IMR-90 (cell line): ENCODE results near the gene PCED1B. TPM values are rescaled to one million over a fixed set of nuclear protein-coding genes. Genes with fewer than 3 reads are reported as not detected.

Source experiments
- ATAC-seq: fragments of 200-7000 bp; cut with Tn5 transposase; 2 replicates; pipeline ENCODE4 v1.9.1; 2020; ENCODE audit warnings: low read depth, mild to moderate bottlenecking, moderate library complexity
- BruUV-seq: library from RNA; stranded (reverse); fragments of 400-500 nt; replicated peaks from 2 replicates; lab custom pipeline; 2021; lab: Mats Ljungman, UMichigan
- CTCF ChIA-PET: fragments of 300-600 bp; formaldehyde crosslinking; extraction: SDS; loops from one replicate; lab custom pipeline; 2021; ENCODE audit warnings: antibody characterized with exemption; lab: Yijun Ruan, JAX
- POLR2A ChIA-PET: fragments of 300-600 bp; sonication (Branson Sonifier 250); formaldehyde crosslinking; loops from one replicate; lab custom pipeline; 2022; ENCODE audit warnings: antibody characterized with exemption; ENCODE audit not compliant: unreplicated experiment; lab: Charles Lee
- DNase-seq: peaks from one replicate; pipeline ENCODE4 v3.0.0; 2013
- H2AFZ ChIP-seq: replicated peaks from 2 replicates; pipeline ENCODE3; 2013; ENCODE audit warnings: low read length, mild to moderate bottlenecking; ENCODE audit not compliant: poor library complexity
- H2AK5ac ChIP-seq: 2 replicates; pipeline ENCODE4 v1.6.1; 2013; ENCODE audit warnings: low read depth, low read length, inconsistent platforms
- H2AK9ac ChIP-seq: replicated peaks from 2 replicates; pipeline ENCODE3; 2013; ENCODE audit warnings: mild to moderate bottlenecking, low read depth, low read length, moderate library complexity; ENCODE audit not compliant: poor library complexity
- H2BK120ac ChIP-seq: 2 replicates; pipeline ENCODE4 v1.6.1; 2013; ENCODE audit warnings: low read depth, low read length, inconsistent platforms
- H2BK15ac ChIP-seq: 3 replicates; pipeline ENCODE4 v1.6.1; 2013; ENCODE audit warnings: low read depth, low read length, inconsistent platforms
- H2BK20ac ChIP-seq: 2 replicates; pipeline ENCODE4 v1.6.1; 2013; ENCODE audit warnings: low read depth, mild to moderate bottlenecking, inconsistent platforms, low read length, moderate library complexity
- H2BK5ac ChIP-seq: 2 replicates; pipeline ENCODE4 v1.6.1; 2013; ENCODE audit warnings: mild to moderate bottlenecking, low read depth, low read length, inconsistent platforms; ENCODE audit not compliant: poor library complexity, severe bottlenecking
- H3K14ac ChIP-seq: replicated peaks from 2 replicates; pipeline ENCODE4 v1.6.1; 2013; ENCODE audit warnings: low read depth, low read length, inconsistent platforms
- H3K18ac ChIP-seq: 2 replicates; pipeline ENCODE4 v1.6.1; 2013; ENCODE audit warnings: low read depth, low read length, control low read depth
- H3K23ac ChIP-seq: 2 replicates; pipeline ENCODE4 v1.6.1; 2013; ENCODE audit warnings: low read depth, low read length, inconsistent platforms
- H3K27ac ChIP-seq: 2 replicates; pipeline ENCODE4 v1.5.1; 2013; ENCODE audit warnings: mild to moderate bottlenecking, control low read depth, low read length; ENCODE audit not compliant: insufficient read depth
- H3K27me3 ChIP-seq: 2 replicates; pipeline ENCODE4 v1.6.1; 2013; ENCODE audit warnings: low read length; ENCODE audit not compliant: control insufficient read depth, insufficient read depth
- H3K36me3 ChIP-seq: 2 replicates; pipeline ENCODE4 v1.6.1; 2013; ENCODE audit warnings: low read length, mixed read lengths; ENCODE audit not compliant: control insufficient read depth, insufficient read depth
- H3K4ac ChIP-seq: 2 replicates; pipeline ENCODE4 v1.6.1; 2013; ENCODE audit warnings: low read depth, low read length, inconsistent platforms
- H3K4me1 ChIP-seq: 2 replicates; pipeline ENCODE4 v1.6.1; 2013; ENCODE audit warnings: low read length, mixed read lengths; ENCODE audit not compliant: control insufficient read depth, insufficient read depth
- H3K4me2 ChIP-seq: 2 replicates; pipeline ENCODE4 v1.6.1; 2013; ENCODE audit warnings: low read depth, mild to moderate bottlenecking, control low read depth, low read length, moderate library complexity
- H3K4me3 ChIP-seq: 2 replicates; pipeline ENCODE4 v1.5.1; 2013; ENCODE audit warnings: low read depth, mild to moderate bottlenecking, control low read depth, low read length, moderate library complexity; ENCODE audit not compliant: insufficient read depth
- H3K56ac ChIP-seq: 2 replicates; pipeline ENCODE4 v1.6.1; 2013; ENCODE audit warnings: low read length, inconsistent platforms; ENCODE audit not compliant: insufficient read depth; ENCODE audit errors: extremely low read depth
- H3K79me1 ChIP-seq, 2 experiments: 2 replicates each; pipeline ENCODE4 v1.6.1; 2013; ENCODE audit warnings: low read length in 2 of 2, inconsistent platforms in 1 of 2, low read depth in 1 of 2
- H3K9ac ChIP-seq: 2 replicates; pipeline ENCODE4 v1.6.1; 2013; ENCODE audit warnings: low read depth, low read length, control low read depth
- H3K9me1 ChIP-seq: 2 replicates; pipeline ENCODE4 v1.6.1; 2013; ENCODE audit warnings: low read length, inconsistent platforms; ENCODE audit not compliant: insufficient read depth
- H3K9me3 ChIP-seq: 2 replicates; pipeline ENCODE4 v1.6.1; 2013; ENCODE audit warnings: low read length; ENCODE audit not compliant: control insufficient read depth, insufficient read depth
- H4K20me1 ChIP-seq: 2 replicates; pipeline ENCODE4 v1.6.1; 2013; ENCODE audit warnings: low read length, inconsistent platforms; ENCODE audit not compliant: insufficient read depth
- H4K5ac ChIP-seq: 2 replicates; pipeline ENCODE4 v1.6.1; 2013; ENCODE audit warnings: mild to moderate bottlenecking, low read depth, low read length, control low read depth
- H4K8ac ChIP-seq, 2 experiments: 2 replicates each; pipeline ENCODE4 v1.6.1; 2013; ENCODE audit warnings: low read depth in 2 of 2, low read length in 2 of 2, control low read depth in 1 of 2, inconsistent platforms in 1 of 2
- H4K91ac ChIP-seq: 2 replicates; pipeline ENCODE4 v1.6.1; 2013; ENCODE audit warnings: low read depth, low read length, inconsistent platforms; ENCODE audit not compliant: insufficient read depth
- BHLHE40 ChIP-seq: fragments of 150-350 bp; IDR thresholded peaks from 2 replicates; pipeline ENCODE4 v1.6.1; 2016; ENCODE audit warnings: mild to moderate bottlenecking, low read depth, low read length
- CEBPB ChIP-seq: IDR thresholded peaks from 2 replicates; pipeline ENCODE4 v1.6.1; 2012; ENCODE audit warnings: low read depth, low read length, improper control_type of control experiment
- CHD1 ChIP-seq: IDR thresholded peaks from 2 replicates; pipeline ENCODE4 v1.6.1; 2012; ENCODE audit warnings: low read depth, low read length, improper control_type of control experiment
- FOS ChIP-seq: fragments of 150-350 bp; IDR thresholded peaks from 2 replicates; pipeline ENCODE4 v1.6.1; 2016; ENCODE audit warnings: low read depth, low read length
- MAFK ChIP-seq: IDR thresholded peaks from 2 replicates; pipeline ENCODE4 v1.6.1; 2012; ENCODE audit warnings: low read depth, low read length, improper control_type of control experiment
- MAZ ChIP-seq: IDR thresholded peaks from 2 replicates; pipeline ENCODE4 v1.6.1; 2012; ENCODE audit warnings: low read depth, mild to moderate bottlenecking, low read length, improper control_type of control experiment, moderate library complexity, borderline replicate concordance
- MXI1 ChIP-seq: IDR thresholded peaks from 2 replicates; pipeline ENCODE4 v1.6.1; 2012; ENCODE audit warnings: low read depth, mild to moderate bottlenecking, low read length, moderate library complexity, borderline replicate concordance
- NFE2L2 ChIP-seq: fragments of 150-350 bp; IDR thresholded peaks from 2 replicates; pipeline ENCODE4 v1.6.1; 2016; ENCODE audit warnings: low read depth, mild to moderate bottlenecking, low read length
- POLR2A ChIP-seq: IDR thresholded peaks from 2 replicates; pipeline ENCODE4 v1.6.1; 2012; ENCODE audit warnings: mild to moderate bottlenecking, low read depth, low read length
- RFX5 ChIP-seq: IDR thresholded peaks from 2 replicates; pipeline ENCODE4 v1.8.0; 2012; ENCODE audit warnings: low read depth, mild to moderate bottlenecking, low read length, moderate library complexity
- SMC3 ChIP-seq: fragments of 150-350 bp; IDR thresholded peaks from 2 replicates; pipeline ENCODE4 v1.6.1; 2016; ENCODE audit warnings: low read depth, mild to moderate bottlenecking, antibody characterized with exemption, low read length, moderate library complexity
- whole genome bisulfite sequencing, 2 experiments: methylation state at CpG; one replicate each; pipeline versions ENCODE4 v1.1.5 to v1.1.7; 2013; ENCODE audit warnings: missing lambda C conversion rate in 2 of 2; ENCODE audit not compliant: insufficient read length in 1 of 2; ENCODE audit errors: extremely low coverage in 2 of 2; 5-methylcytosine and 5-hydroxymethylcytosine counted together
- dilution Hi-C: fragments of 300-500 bp; cut with HindIII; formaldehyde crosslinking; loops from one replicate; pipeline ENCODE4 v1.14.3; 2018; ENCODE audit warnings: low sequenced_read_pairs; ENCODE audit not compliant: unreplicated experiment
- in situ Hi-C: fragments of 300-500 bp; cut with MboI; formaldehyde crosslinking; loops from 3 replicates; pipeline ENCODE4 v1.14.3; 2019; ENCODE audit warnings: low sequenced_read_pairs, inconsistent platforms, mixed read lengths
- intact Hi-C: fragments of 100-400 bp; cut with micrococcal nuclease; formaldehyde crosslinking; loops from 2 replicates; pipeline ENCODE4 v1.10.0; 2022
- polyA plus RNA-seq, 3 experiments: library from polyadenylated mRNA; depleted of rRNA; stranded (reverse); fragments of >200 nt; gene quantifications; 2 replicates each; pipeline ENCODE4 v1.2.3, GENCODE V29; 2012; ENCODE audit warnings: low replicate concordance in 1 of 3
- total RNA-seq: library from RNA; depleted of rRNA; stranded (reverse); fragments of >200 nt; gene quantifications from 2 replicates; pipeline ENCODE4 v1.2.3, GENCODE V29; 2012
- TF ChIP-seq, protein P1 (sequence below): fragments of 150-350 bp; IDR thresholded peaks from 2 replicates; pipeline ENCODE4 v1.6.1; 2016; ENCODE audit warnings: low read depth, mild to moderate bottlenecking, low read length, moderate library complexity, borderline replicate concordance
- TF ChIP-seq, protein P2 (sequence below): fragments of 150-350 bp; IDR thresholded peaks from 2 replicates; pipeline ENCODE4 v1.6.1; 2017; ENCODE audit warnings: mild to moderate bottlenecking, antibody characterized with exemption, low read length, low read depth
- TF ChIP-seq, protein P3 (sequence below): conservative IDR thresholded peaks from 2 replicates; pipeline ENCODE4 v1.5.1; 2012; ENCODE audit warnings: mild to moderate bottlenecking, low read depth, low read length, improper control_type of control experiment

PCED1B gene
- total and polyA plus RNA-seq, 2 of the 4 experiments (the other 2 are of a cell fraction): 0.36 to 2.6 TPM

GRCh38 chr12:47039756-47040155 is 39.7 kb upstream of the PCED1B start:
- no peak overlapping the region for H3K56ac ChIP-seq
- peaks cover 2% of the 10 kb centered on the region; the same call in 1 of the 2 replicates for H3K4me1 ChIP-seq
- 0 out of 2 replicates have a peak, but pooled peaks cover under 1% of the 10 kb centered on the region for H3K9me1 ChIP-seq
- intact Hi-C loops: loop anchor here (10.0 kb wide), 1 partner anchor 735 kb away; the partner anchor contains the start of gene SLC48A1
- no peaks in the 10 kb centered on the region for H3K36me3 ChIP-seq
- no peak overlapping the region for H2AK9ac ChIP-seq
- ChIA-PET CTCF (no interaction called here), POLR2A (no interaction called here)
- TF ChIP-seq MXI1 (no peak), BHLHE40 (no peak), MAZ (no peak), CEBPB (no peak), POLR2A (no peak), RFX5 (no peak), MAFK (no peak), SMC3 (no peak), FOS (no peak), NFE2L2 (no peak), CHD1 (no peak)
- TF ChIP-seq, protein P1, sequence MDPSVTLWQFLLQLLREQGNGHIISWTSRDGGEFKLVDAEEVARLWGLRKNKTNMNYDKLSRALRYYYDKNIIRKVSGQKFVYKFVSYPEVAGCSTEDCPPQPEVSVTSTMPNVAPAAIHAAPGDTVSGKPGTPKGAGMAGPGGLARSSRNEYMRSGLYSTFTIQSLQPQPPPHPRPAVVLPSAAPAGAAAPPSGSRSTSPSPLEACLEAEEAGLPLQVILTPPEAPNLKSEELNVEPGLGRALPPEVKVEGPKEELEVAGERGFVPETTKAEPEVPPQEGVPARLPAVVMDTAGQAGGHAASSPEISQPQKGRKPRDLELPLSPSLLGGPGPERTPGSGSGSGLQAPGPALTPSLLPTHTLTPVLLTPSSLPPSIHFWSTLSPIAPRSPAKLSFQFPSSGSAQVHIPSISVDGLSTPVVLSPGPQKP: no peak
- TF ChIP-seq, protein P2, sequence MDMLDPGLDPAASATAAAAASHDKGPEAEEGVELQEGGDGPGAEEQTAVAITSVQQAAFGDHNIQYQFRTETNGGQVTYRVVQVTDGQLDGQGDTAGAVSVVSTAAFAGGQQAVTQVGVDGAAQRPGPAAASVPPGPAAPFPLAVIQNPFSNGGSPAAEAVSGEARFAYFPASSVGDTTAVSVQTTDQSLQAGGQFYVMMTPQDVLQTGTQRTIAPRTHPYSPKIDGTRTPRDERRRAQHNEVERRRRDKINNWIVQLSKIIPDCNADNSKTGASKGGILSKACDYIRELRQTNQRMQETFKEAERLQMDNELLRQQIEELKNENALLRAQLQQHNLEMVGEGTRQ: no peak
- TF ChIP-seq, protein P3, sequence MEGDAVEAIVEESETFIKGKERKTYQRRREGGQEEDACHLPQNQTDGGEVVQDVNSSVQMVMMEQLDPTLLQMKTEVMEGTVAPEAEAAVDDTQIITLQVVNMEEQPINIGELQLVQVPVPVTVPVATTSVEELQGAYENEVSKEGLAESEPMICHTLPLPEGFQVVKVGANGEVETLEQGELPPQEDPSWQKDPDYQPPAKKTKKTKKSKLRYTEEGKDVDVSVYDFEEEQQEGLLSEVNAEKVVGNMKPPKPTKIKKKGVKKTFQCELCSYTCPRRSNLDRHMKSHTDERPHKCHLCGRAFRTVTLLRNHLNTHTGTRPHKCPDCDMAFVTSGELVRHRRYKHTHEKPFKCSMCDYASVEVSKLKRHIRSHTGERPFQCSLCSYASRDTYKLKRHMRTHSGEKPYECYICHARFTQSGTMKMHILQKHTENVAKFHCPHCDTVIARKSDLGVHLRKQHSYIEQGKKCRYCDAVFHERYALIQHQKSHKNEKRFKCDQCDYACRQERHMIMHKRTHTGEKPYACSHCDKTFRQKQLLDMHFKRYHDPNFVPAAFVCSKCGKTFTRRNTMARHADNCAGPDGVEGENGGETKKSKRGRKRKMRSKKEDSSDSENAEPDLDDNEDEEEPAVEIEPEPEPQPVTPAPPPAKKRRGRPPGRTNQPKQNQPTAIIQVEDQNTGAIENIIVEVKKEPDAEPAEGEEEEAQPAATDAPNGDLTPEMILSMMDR: no peak
- H4K91ac ChIP-seq: no peak overlapping the region
- no peak for DNase-seq
- H2BK15ac ChIP-seq: no peak overlapping the region
- H4K8ac ChIP-seq: no peak overlapping the region
- H2AK5ac ChIP-seq: no peak overlapping the region
- H3K4me3 ChIP-seq: no peak overlapping the region
- no CpG with 5 or more reads among the region's 1 CpG for WGBS, 2 experiments
- no peaks in the 10 kb centered on the region for H3K9me3 ChIP-seq
- H2BK5ac ChIP-seq: no peak overlapping the region
- no TSS peak for BruUV-seq
- no peak overlapping the region for H3K4ac ChIP-seq
- no peak overlapping the region for H3K27ac ChIP-seq
- no peaks in the 10 kb centered on the region for H3K27me3 ChIP-seq
- in situ Hi-C loops: loop anchor here (10.0 kb wide), 1 partner anchor 645 kb away; no protein-coding TSS in a partner anchor
- H2AFZ ChIP-seq: no peak overlapping the region
- H3K18ac ChIP-seq: no peak overlapping the region
- H2BK120ac ChIP-seq: no peak overlapping the region
- H3K9ac ChIP-seq: no peak overlapping the region
- dilution Hi-C loops: no loop called here
- H3K4me2 ChIP-seq: no peak overlapping the region
- H4K20me1 ChIP-seq: no peaks in the 10 kb centered on the region
- no peak overlapping the region for H3K23ac ChIP-seq
- H3K79me1 ChIP-seq: no peaks in the 10 kb centered on the region
- no peak overlapping the region for H2BK20ac ChIP-seq
- no peak for ATAC-seq
- H4K5ac ChIP-seq: no peak overlapping the region
- H3K14ac ChIP-seq: no peak overlapping the region
